A673 (cell line): ENCODE results near the gene THY1.

Experiments
- EZH2 ChIP-seq: fragments of 200-600 bp; sonication (generic); IDR thresholded peaks from 2 replicates; pipeline ENCODE4 v1.6.1; 2017; ENCODE audit warnings: borderline replicate concordance, low read depth, mild to moderate bottlenecking, mixed read lengths, antibody characterized with exemption, low read length; ENCODE audit not compliant: poor library complexity, severe bottlenecking
- TF ChIP-seq, protein P1 (sequence below): fragments of 300-800, 200-600 bp; sonication (generic); conservative IDR thresholded peaks from 2 replicates; pipeline ENCODE4 v1.5.1; 2017; ENCODE audit warnings: low read depth, mild to moderate bottlenecking, antibody characterized with exemption, low read length, moderate library complexity, mixed read lengths

DNA sequence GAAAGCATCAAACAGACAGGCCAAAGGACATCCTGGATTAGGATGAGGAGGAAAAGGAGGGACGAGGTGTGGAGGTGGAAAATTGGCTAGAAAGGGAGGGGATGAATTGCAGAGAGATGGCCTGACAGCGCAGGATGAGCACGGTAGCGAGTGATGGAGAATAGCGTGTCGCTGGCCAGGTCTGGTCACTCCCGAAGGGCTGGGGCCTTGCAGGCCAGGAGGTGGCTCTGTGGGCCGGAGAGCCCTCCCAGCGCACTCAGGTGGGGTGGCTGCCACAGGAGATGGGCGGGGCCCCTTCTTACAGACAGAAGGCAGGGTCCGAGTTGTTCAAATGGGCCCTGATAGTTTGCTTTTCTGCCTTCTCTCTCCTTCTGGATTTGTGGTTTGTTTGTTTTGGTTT is 37.1 kb upstream of the THY1 start:
- TF ChIP-seq, protein P1, sequence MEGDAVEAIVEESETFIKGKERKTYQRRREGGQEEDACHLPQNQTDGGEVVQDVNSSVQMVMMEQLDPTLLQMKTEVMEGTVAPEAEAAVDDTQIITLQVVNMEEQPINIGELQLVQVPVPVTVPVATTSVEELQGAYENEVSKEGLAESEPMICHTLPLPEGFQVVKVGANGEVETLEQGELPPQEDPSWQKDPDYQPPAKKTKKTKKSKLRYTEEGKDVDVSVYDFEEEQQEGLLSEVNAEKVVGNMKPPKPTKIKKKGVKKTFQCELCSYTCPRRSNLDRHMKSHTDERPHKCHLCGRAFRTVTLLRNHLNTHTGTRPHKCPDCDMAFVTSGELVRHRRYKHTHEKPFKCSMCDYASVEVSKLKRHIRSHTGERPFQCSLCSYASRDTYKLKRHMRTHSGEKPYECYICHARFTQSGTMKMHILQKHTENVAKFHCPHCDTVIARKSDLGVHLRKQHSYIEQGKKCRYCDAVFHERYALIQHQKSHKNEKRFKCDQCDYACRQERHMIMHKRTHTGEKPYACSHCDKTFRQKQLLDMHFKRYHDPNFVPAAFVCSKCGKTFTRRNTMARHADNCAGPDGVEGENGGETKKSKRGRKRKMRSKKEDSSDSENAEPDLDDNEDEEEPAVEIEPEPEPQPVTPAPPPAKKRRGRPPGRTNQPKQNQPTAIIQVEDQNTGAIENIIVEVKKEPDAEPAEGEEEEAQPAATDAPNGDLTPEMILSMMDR = no peak
- no peak for TF ChIP-seq EZH2
